H9 (cell line): ENCODE measurements around the gene KIF26B. TPM values are rescaled to one million over a fixed set of nuclear protein-coding genes. Genes with fewer than 3 reads are reported as not detected.

ENCODE experiments used
- DNase-seq: peaks from one replicate; pipeline ENCODE4 v3.0.0-alpha.2; 2017
- H2AFZ ChIP-seq: one replicate; pipeline ENCODE4 v1.6.1; 2013; ENCODE audit warnings: mild to moderate bottlenecking, low read length, control low read depth, moderate library complexity
- H2AK5ac ChIP-seq: 2 replicates; pipeline ENCODE4 v1.6.1; 2013; ENCODE audit warnings: low read length, control low read depth, mixed read lengths; ENCODE audit not compliant: insufficient read length
- H2BK120ac ChIP-seq: one replicate; pipeline ENCODE4 v1.6.1; 2013; ENCODE audit warnings: low read depth, mild to moderate bottlenecking, low read length, control low read depth, inconsistent platforms; ENCODE audit not compliant: poor library complexity, severe bottlenecking
- H2BK12ac ChIP-seq: 2 replicates; pipeline ENCODE4 v1.6.1; 2013; ENCODE audit warnings: low read length, control low read depth, mixed read lengths, low read depth; ENCODE audit not compliant: insufficient read length
- H2BK15ac ChIP-seq: 2 replicates; pipeline ENCODE4 v1.6.1; 2013; ENCODE audit warnings: low read depth, low read length, control low read depth
- H2BK20ac ChIP-seq: one replicate; pipeline ENCODE4 v1.6.1; 2013; ENCODE audit warnings: low read depth, mild to moderate bottlenecking, low read length, control low read depth, inconsistent platforms; ENCODE audit not compliant: poor library complexity, severe bottlenecking
- H2BK5ac ChIP-seq: 2 replicates; pipeline ENCODE4 v1.6.1; 2013; ENCODE audit warnings: low read length, control low read depth, mixed read lengths; ENCODE audit not compliant: insufficient read length
- H3K14ac ChIP-seq: 2 replicates; pipeline ENCODE4 v1.6.1; 2013; ENCODE audit warnings: low read length, control low read depth; ENCODE audit not compliant: insufficient read depth
- H3K18ac ChIP-seq: 2 replicates; pipeline ENCODE4 v1.6.1; 2013; ENCODE audit warnings: low read depth, mild to moderate bottlenecking, mixed read lengths, low read length, control low read depth; ENCODE audit not compliant: insufficient read length
- H3K23ac ChIP-seq: 2 replicates; pipeline ENCODE4 v1.6.1; 2013; ENCODE audit warnings: low read length, control low read depth, mixed read lengths, low read depth; ENCODE audit not compliant: insufficient read length
- H3K23me2 ChIP-seq: 2 replicates; pipeline ENCODE4 v1.6.1; 2013; ENCODE audit warnings: low read depth, mild to moderate bottlenecking, mixed read lengths, low read length, control low read depth; ENCODE audit not compliant: insufficient read length, poor library complexity, severe bottlenecking
- H3K27ac ChIP-seq: 2 replicates; pipeline ENCODE4 v1.5.1; 2013; ENCODE audit warnings: low read length, control low read depth, mixed read lengths, low read depth; ENCODE audit not compliant: insufficient read length
- H3K27me3 ChIP-seq: 2 replicates; pipeline ENCODE4 v1.6.1; 2013; ENCODE audit warnings: low read length, control low read depth, inconsistent platforms; ENCODE audit not compliant: insufficient read depth
- H3K4ac ChIP-seq: 2 replicates; pipeline ENCODE4 v1.6.1; 2013; ENCODE audit warnings: low read depth, mild to moderate bottlenecking, control low read depth, inconsistent platforms, low read length, moderate library complexity
- H3K4me1 ChIP-seq: 2 replicates; pipeline ENCODE4 v1.6.1; 2013; ENCODE audit warnings: low read length, control low read depth, inconsistent platforms; ENCODE audit not compliant: insufficient read depth
- H3K4me2 ChIP-seq: 2 replicates; pipeline ENCODE4 v1.6.1; 2013; ENCODE audit warnings: low read length, control low read depth, mixed read lengths; ENCODE audit not compliant: insufficient read length, insufficient read depth
- H3K56ac ChIP-seq: 2 replicates; pipeline ENCODE4 v1.6.1; 2013; ENCODE audit warnings: low read depth, mild to moderate bottlenecking, mixed read lengths, low read length, control low read depth; ENCODE audit not compliant: insufficient read length
- H3K79me1 ChIP-seq: 2 replicates; pipeline ENCODE4 v1.6.1; 2013; ENCODE audit warnings: low read depth, mild to moderate bottlenecking, moderate library complexity, low read length, control low read depth, inconsistent platforms; ENCODE audit not compliant: insufficient read depth, poor library complexity, severe bottlenecking
- H3K79me2 ChIP-seq: 2 replicates; pipeline ENCODE4 v1.6.1; 2013; ENCODE audit warnings: low read length, control low read depth, inconsistent platforms; ENCODE audit not compliant: insufficient read depth
- H3K9ac ChIP-seq: 2 replicates; pipeline ENCODE4 v1.6.1; 2013; ENCODE audit warnings: low read length, control low read depth, mixed read lengths; ENCODE audit not compliant: insufficient read length; ENCODE audit errors: extremely low read depth
- H3K9me3 ChIP-seq: one replicate; pipeline ENCODE4 v1.6.1; 2013; ENCODE audit warnings: low read depth, low read length, inconsistent platforms; ENCODE audit not compliant: control insufficient read depth
- H3T11ph ChIP-seq: one replicate; pipeline ENCODE4 v1.6.1; 2013; ENCODE audit warnings: mild to moderate bottlenecking, low read length, control low read depth, inconsistent platforms
- H4K20me1 ChIP-seq: one replicate; pipeline ENCODE4 v1.6.1; 2013; ENCODE audit not compliant: control insufficient read depth, insufficient read length, insufficient read depth
- H4K5ac ChIP-seq: 2 replicates; pipeline ENCODE4 v1.6.1; 2013; ENCODE audit warnings: low read depth, mild to moderate bottlenecking, mixed read lengths, low read length, control low read depth; ENCODE audit not compliant: insufficient read length
- H4K8ac ChIP-seq: replicated peaks from 2 replicates; pipeline ENCODE4 v1.6.1; 2013; ENCODE audit warnings: low read length, control low read depth, mixed read lengths, low read depth; ENCODE audit not compliant: insufficient read length
- H4K91ac ChIP-seq: 2 replicates; pipeline ENCODE4 v1.6.1; 2013; ENCODE audit warnings: low read depth, mild to moderate bottlenecking, moderate library complexity, mixed read lengths, low read length, control low read depth; ENCODE audit not compliant: insufficient read length
- H3K27ac Mint-ChIP-seq, 3 experiments: 2 replicates in 2 of 3; 3 replicates in 1 of 3; pipeline ENCODE4 v1.8.0; 2020 to 2021; ENCODE audit warnings: mixed read lengths in 3 of 3, mild to moderate bottlenecking in 1 of 3, moderate library complexity in 1 of 3
- H3K27me3 Mint-ChIP-seq: 2 replicates; pipeline ENCODE4 v1.8.0; 2021; ENCODE audit warnings: low read depth, mild to moderate bottlenecking, moderate library complexity, mixed read lengths
- H3K36me3 Mint-ChIP-seq, 3 experiments: 2 replicates in 2 of 3; 3 replicates in 1 of 3; pipeline ENCODE4 v1.8.0; 2020 to 2021; ENCODE audit warnings: low read depth in 3 of 3, mixed read lengths in 3 of 3; ENCODE audit not compliant: insufficient read depth in 1 of 3
- H3K4me1 Mint-ChIP-seq, 2 experiments: 2 replicates each; pipeline ENCODE4 v1.8.0; 2020; ENCODE audit warnings: mixed read lengths in 2 of 2
- H3K4me3 Mint-ChIP-seq, 2 experiments: 2 replicates in 1 of 2; 3 replicates in 1 of 2; pipeline ENCODE4 v1.8.0; 2020 to 2021; ENCODE audit warnings: mild to moderate bottlenecking in 2 of 2, mixed read lengths in 2 of 2, moderate library complexity in 1 of 2
- H3K9me3 Mint-ChIP-seq, 2 experiments: 2 replicates in 1 of 2; 3 replicates in 1 of 2; pipeline ENCODE4 v1.8.0; 2020; ENCODE audit warnings: mild to moderate bottlenecking in 2 of 2, mixed read lengths in 2 of 2, moderate library complexity in 1 of 2
- WGBS: extraction: QIAGEN DNeasy Blood & Tissue Kit; methylation state at CpG from one replicate; pipeline ENCODE4 v1.1.7; 2013; ENCODE audit warnings: missing lambda C conversion rate, low lambda C conversion rate, mixed read lengths; ENCODE audit not compliant: insufficient read length; ENCODE audit errors: extremely low coverage; 5-methylcytosine and 5-hydroxymethylcytosine counted together
- total RNA-seq: library from RNA; stranded (reverse); gene quantifications from 2 replicates; pipeline ENCODE4 v1.2.1, GENCODE V29; 2021
- TF ChIP-seq, protein P1 (sequence below): fragments of 200-600 bp; sonication (generic); conservative IDR thresholded peaks from 3 replicates; pipeline ENCODE4 v1.8.0; 2021; ENCODE audit warnings: antibody characterized with exemption, mild to moderate bottlenecking

KIF26B gene
- total RNA-seq, 1 experiment from 2014 or later: 0.13 TPM

DNA sequence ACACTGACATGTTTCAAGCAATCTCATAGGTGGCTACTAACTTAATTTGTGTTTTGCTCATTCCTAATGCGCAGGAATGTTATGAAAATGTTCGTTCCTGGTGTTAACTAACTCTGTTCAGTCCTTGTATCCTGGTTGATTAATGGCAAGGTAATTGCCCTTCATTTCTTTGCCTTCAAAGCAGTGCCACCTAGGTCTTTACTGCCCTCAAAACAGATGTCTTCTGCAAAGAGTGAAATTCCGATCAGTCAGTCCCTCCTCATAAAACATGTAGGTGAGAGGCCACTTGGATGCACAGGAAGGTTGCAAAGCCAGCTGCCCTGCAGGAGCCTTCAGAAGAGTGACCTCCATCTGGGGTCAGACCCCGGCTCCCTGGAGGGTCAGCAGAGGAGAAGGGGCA is 179.4 kb downstream of the KIF26B start:
- Histone ChIP-seq H3K4me1 (no peaks in the 10 kb centered on the region; the same call in 1 of the 2 replicates), H2BK5ac (no peak overlapping the region), H4K91ac (no peak overlapping the region), H3K9me3 (no peaks in the 10 kb centered on the region), H4K8ac (no peak overlapping the region), H3K79me2 (no peaks in the 10 kb centered on the region), H4K20me1 (no peaks in the 10 kb centered on the region), H2BK20ac (no peak overlapping the region), H3K4me2 (no peak overlapping the region), H2BK12ac (no peak overlapping the region), H3K18ac (no peak overlapping the region), H3T11ph (no peak overlapping the region), H2AK5ac (no peak overlapping the region), H3K27me3 (no peaks in the 10 kb centered on the region), H3K23ac (no peak overlapping the region), H3K27ac (no peak overlapping the region), H2BK15ac (no peak overlapping the region), H3K14ac (no peak overlapping the region), H3K9ac (no peak overlapping the region), H3K4ac (no peak overlapping the region), H3K79me1 (no peaks in the 10 kb centered on the region), H4K5ac (no peak overlapping the region), H2BK120ac (no peak overlapping the region), H2AFZ (no peak overlapping the region), H3K23me2 (peaks cover 3% of the 10 kb centered on the region), H3K56ac (no peak overlapping the region)
- Mint-ChIP-seq H3K4me1 (peaks cover 9 to 17% of the 10 kb centered on the region in 2 experiments), H3K4me3 (no peak overlapping the region), H3K9me3 (no peaks in the 10 kb centered on the region), H3K27me3 (peaks cover 19% of the 10 kb centered on the region), H3K27ac (no peak overlapping the region), H3K36me3 (no peaks in the 10 kb centered on the region; a peak in 1 of 7 replicates)
- WGBS: no CpG with 5 or more reads among the region's 4 CpGs
- TF ChIP-seq, protein P1, sequence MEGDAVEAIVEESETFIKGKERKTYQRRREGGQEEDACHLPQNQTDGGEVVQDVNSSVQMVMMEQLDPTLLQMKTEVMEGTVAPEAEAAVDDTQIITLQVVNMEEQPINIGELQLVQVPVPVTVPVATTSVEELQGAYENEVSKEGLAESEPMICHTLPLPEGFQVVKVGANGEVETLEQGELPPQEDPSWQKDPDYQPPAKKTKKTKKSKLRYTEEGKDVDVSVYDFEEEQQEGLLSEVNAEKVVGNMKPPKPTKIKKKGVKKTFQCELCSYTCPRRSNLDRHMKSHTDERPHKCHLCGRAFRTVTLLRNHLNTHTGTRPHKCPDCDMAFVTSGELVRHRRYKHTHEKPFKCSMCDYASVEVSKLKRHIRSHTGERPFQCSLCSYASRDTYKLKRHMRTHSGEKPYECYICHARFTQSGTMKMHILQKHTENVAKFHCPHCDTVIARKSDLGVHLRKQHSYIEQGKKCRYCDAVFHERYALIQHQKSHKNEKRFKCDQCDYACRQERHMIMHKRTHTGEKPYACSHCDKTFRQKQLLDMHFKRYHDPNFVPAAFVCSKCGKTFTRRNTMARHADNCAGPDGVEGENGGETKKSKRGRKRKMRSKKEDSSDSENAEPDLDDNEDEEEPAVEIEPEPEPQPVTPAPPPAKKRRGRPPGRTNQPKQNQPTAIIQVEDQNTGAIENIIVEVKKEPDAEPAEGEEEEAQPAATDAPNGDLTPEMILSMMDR: no peak
- DNase-seq: no peak
